SK-N-SH (cell line): ENCODE results near the gene SDC3. TPM values are rescaled to one million over a fixed set of nuclear protein-coding genes. Genes with fewer than 3 reads are reported as not detected.

Source experiments
- CTCF ChIA-PET: fragments of 300-600, 350-600 bp; formaldehyde crosslinking; extraction: SDS; loops from one replicate; lab custom pipeline; 2021; lab: Yijun Ruan, JAX
- POLR2A ChIA-PET: fragments of 350-600 bp; sonication (Branson Sonifier 250); formaldehyde crosslinking; extraction: SDS; loops from one replicate; lab custom pipeline; 2020; ENCODE audit warnings: antibody characterized with exemption, inconsistent platforms; lab: Yijun Ruan, JAX
- DNase-seq: peaks from one replicate; pipeline ENCODE4 v3.0.0; 2012
- H2AFZ ChIP-seq: fragments of 200-600 bp; sonication (generic); 2 replicates; pipeline ENCODE4 v1.8.1; 2016; ENCODE audit warnings: antibody characterized with exemption, mild to moderate bottlenecking, low read depth
- H3F3A ChIP-seq: fragments of 200-600 bp; sonication (generic); replicated peaks from 2 replicates; pipeline ENCODE3; 2016; ENCODE audit warnings: antibody characterized with exemption, mild to moderate bottlenecking; ENCODE audit not compliant: insufficient read depth
- H3K27ac ChIP-seq, 2 experiments: fragments of 200-500 bp in 1 of 2; fragments of 200-600 bp in 1 of 2; sonication (Bioruptor generic) in 1 of 2; sonication (generic), shearing (Covaris generic) in 1 of 2; 2 replicates each; pipeline versions ENCODE4 v1.5.1 to v1.6.1; 2014 to 2016; ENCODE audit warnings: low read depth in 2 of 2, inconsistent platforms in 1 of 2, low read length in 1 of 2, mild to moderate bottlenecking in 1 of 2, mixed read lengths in 1 of 2
- H3K27me3 ChIP-seq: fragments of 200-600 bp; sonication (generic), shearing (Covaris generic); 2 replicates; pipeline ENCODE4 v1.6.1; 2016; ENCODE audit warnings: mixed run types; ENCODE audit not compliant: insufficient read depth
- H3K36me3 ChIP-seq, 2 experiments: fragments of 200-500 bp in 1 of 2; fragments of 200-600 bp in 1 of 2; sonication (Bioruptor generic) in 1 of 2; sonication (generic) in 1 of 2; replicated peaks in 1 of 2; 2 replicates each; pipeline versions ENCODE3 to v1.5.1; 2014 to 2016; ENCODE audit warnings: low read length in 1 of 2, mild to moderate bottlenecking in 1 of 2; ENCODE audit not compliant: insufficient read depth in 2 of 2, control insufficient read depth in 1 of 2
- H3K4me1 ChIP-seq, 2 experiments: fragments of 200-500 bp in 1 of 2; fragments of 200-600 bp in 1 of 2; sonication (Bioruptor generic) in 1 of 2; sonication (generic), shearing (Covaris generic) in 1 of 2; 2 replicates each; pipeline versions ENCODE4 v1.5.1 to v1.6.1; 2014 to 2016; ENCODE audit warnings: low read depth in 1 of 2, low read length in 1 of 2, mixed run types in 1 of 2; ENCODE audit not compliant: insufficient read depth in 2 of 2, control insufficient read depth in 1 of 2
- H3K4me2 ChIP-seq: fragments of 200-600 bp; sonication (generic), shearing (Covaris generic); 2 replicates; pipeline ENCODE4 v1.6.1; 2017; ENCODE audit warnings: mixed run types
- H3K4me3 ChIP-seq, 2 experiments: fragments of 200-500 bp in 1 of 2; fragments of 200-600 bp in 1 of 2; sonication (Bioruptor generic) in 1 of 2; sonication (generic), shearing (Covaris generic) in 1 of 2; 2 replicates each; pipeline versions ENCODE4 v1.5.1 to v1.8.1; 2014 to 2016; ENCODE audit warnings: low read depth in 2 of 2, inconsistent platforms in 1 of 2, low read length in 1 of 2, mild to moderate bottlenecking in 1 of 2, mixed read lengths in 1 of 2, moderate library complexity in 1 of 2
- H3K79me2 ChIP-seq: fragments of 200-600 bp; sonication (generic); 2 replicates; pipeline ENCODE4 v1.8.1; 2017; ENCODE audit warnings: mild to moderate bottlenecking; ENCODE audit not compliant: insufficient read depth
- H3K9ac ChIP-seq: fragments of 200-600 bp; sonication (generic); 2 replicates; pipeline ENCODE4 v1.6.1; 2017; ENCODE audit warnings: mixed run types
- H3K9me2 ChIP-seq: fragments of 200-600 bp; sonication (generic); 2 replicates; pipeline ENCODE4 v1.6.1; 2017; ENCODE audit warnings: mixed run types
- H3K9me3 ChIP-seq: fragments of 200-600 bp; sonication (generic); 2 replicates; pipeline ENCODE4 v1.6.1; 2017; ENCODE audit warnings: mixed run types, mild to moderate bottlenecking, moderate library complexity
- H4K20me1 ChIP-seq: fragments of 200-600 bp; sonication (generic); 2 replicates; pipeline ENCODE4 v1.6.1; 2017; ENCODE audit warnings: mild to moderate bottlenecking, mixed run types; ENCODE audit not compliant: insufficient read depth
- ELF1 ChIP-seq: IDR thresholded peaks from 2 replicates; pipeline ENCODE4 v1.4.0; 2012
- EP300 ChIP-seq, 2 experiments: IDR thresholded peaks; 2 replicates each; pipeline versions ENCODE4 v1.4.0 to v1.6.1; 2012; ENCODE audit warnings: borderline replicate concordance in 1 of 2, low read depth in 1 of 2, low read length in 1 of 2
- EZH2phosphoT487 ChIP-seq: fragments of 200-600 bp; sonication (generic); IDR thresholded peaks from 2 replicates; pipeline ENCODE4 v1.6.1; 2017; ENCODE audit warnings: low read depth, mixed run types, mild to moderate bottlenecking, antibody characterized with exemption, moderate library complexity, borderline replicate concordance
- FOSL2 ChIP-seq: IDR thresholded peaks from 2 replicates; pipeline ENCODE4 v1.4.0; 2012; ENCODE audit warnings: low read depth, mild to moderate bottlenecking, moderate library complexity, borderline replicate concordance
- FOXJ3 ChIP-seq: sonication (generic); formaldehyde crosslinking; IDR thresholded peaks from 2 replicates; pipeline ENCODE4 v1.5.1; 2020; ENCODE audit warnings: mild to moderate bottlenecking, missing genetic modification reagents
- GABPA ChIP-seq: IDR thresholded peaks from 2 replicates; pipeline ENCODE4 v1.4.0; 2012; ENCODE audit warnings: low read depth, mild to moderate bottlenecking
- JUND ChIP-seq: IDR thresholded peaks from 2 replicates; pipeline ENCODE4 v1.4.0; 2012
- MXI1 ChIP-seq: IDR thresholded peaks from 2 replicates; pipeline ENCODE4 v1.6.1; 2012; ENCODE audit warnings: mild to moderate bottlenecking, low read depth, low read length, improper control_type of control experiment
- NFIC ChIP-seq: IDR thresholded peaks from 2 replicates; pipeline ENCODE4 v1.4.0; 2012; ENCODE audit warnings: borderline replicate concordance
- POLR2AphosphoS5 ChIP-seq: IDR thresholded peaks from 2 replicates; pipeline ENCODE4 v1.6.1; 2012; ENCODE audit warnings: low read depth, low read length
- RAD21 ChIP-seq: IDR thresholded peaks from 2 replicates; pipeline ENCODE4 v1.6.1; 2012; ENCODE audit warnings: mild to moderate bottlenecking, low read length
- RCOR1 ChIP-seq: fragments of 150-350 bp; IDR thresholded peaks from 2 replicates; pipeline ENCODE4 v1.6.1; 2017; ENCODE audit warnings: antibody characterized with exemption, low read length
- RFX5 ChIP-seq: IDR thresholded peaks from 2 replicates; pipeline ENCODE4 v1.6.1; 2012; ENCODE audit warnings: mild to moderate bottlenecking, improper control_type of control experiment, low read length
- SIN3A ChIP-seq: IDR thresholded peaks from 2 replicates; pipeline ENCODE4 v1.6.1; 2012; ENCODE audit warnings: low read depth, mild to moderate bottlenecking, low read length, moderate library complexity, borderline replicate concordance
- TEAD4 ChIP-seq: IDR thresholded peaks from 2 replicates; pipeline ENCODE4 v1.4.0; 2012; ENCODE audit warnings: mild to moderate bottlenecking, borderline replicate concordance; ENCODE audit not compliant: insufficient read depth
- YY1 ChIP-seq: IDR thresholded peaks from 2 replicates; pipeline ENCODE4 v1.4.0; 2012; ENCODE audit warnings: low read depth, mild to moderate bottlenecking
- WGBS: methylation state at CpG from one replicate; pipeline ENCODE4 v1.1.6; 2017; ENCODE audit warnings: low lambda C conversion rate; 5-methylcytosine and 5-hydroxymethylcytosine counted together
- polyA plus RNA-seq, 3 experiments: library from polyadenylated mRNA; depleted of rRNA; stranded (reverse); fragments of >200 nt; gene quantifications; 2 replicates each; pipeline ENCODE4 v1.2.3, GENCODE V29; 2012
- TF ChIP-seq, protein P1 (sequence below): fragments of 150-350 bp; IDR thresholded peaks from 2 replicates; pipeline ENCODE4 v1.6.1; 2017; ENCODE audit warnings: antibody characterized with exemption, low read length, low read depth, borderline replicate concordance
- TF ChIP-seq, protein P2 (sequence below): IDR thresholded peaks from 2 replicates; pipeline ENCODE4 v1.4.0; 2012; ENCODE audit warnings: low read depth, borderline replicate concordance
- TF ChIP-seq, protein P3 (sequence below): IDR thresholded peaks from 2 replicates; pipeline ENCODE4 v1.4.0; 2012; ENCODE audit warnings: low read depth
- TF ChIP-seq, protein P4 (sequence below): fragments of 200-600 bp; sonication (generic); IDR thresholded peaks from 2 replicates; pipeline ENCODE4 v1.6.1; 2017; ENCODE audit warnings: antibody characterized with exemption, mild to moderate bottlenecking, moderate library complexity

Gene SDC3
- polyA plus RNA-seq, 1 of the 3 experiments (the other 2 are of a cell fraction): 18.8 TPM

DNA sequence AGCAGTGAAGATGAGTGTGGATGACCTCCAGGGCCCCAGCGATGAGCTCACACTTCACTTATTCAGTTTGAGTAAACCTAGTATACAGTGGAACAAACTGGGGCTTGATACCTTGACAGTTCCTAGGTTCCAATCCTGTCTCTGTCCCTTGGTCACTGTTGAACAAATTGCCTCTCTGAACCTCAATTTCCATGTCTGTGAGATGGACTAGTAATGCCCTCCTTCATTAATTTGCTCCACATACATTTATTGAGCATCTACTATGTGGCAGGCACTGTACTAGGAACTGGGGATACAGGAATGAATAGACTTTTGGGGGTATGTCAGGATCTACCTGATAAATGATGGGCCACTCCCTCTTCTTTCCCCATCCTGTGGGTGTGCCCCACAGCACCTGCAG is 57.3 kb downstream of the SDC3 start:
- Histone ChIP-seq H3K9ac (no peak overlapping the region), H3F3A (no peaks in the 10 kb centered on the region), H3K4me3 (no peak overlapping the region), H3K4me2 (no peak overlapping the region), H3K27ac (no peak overlapping the region), H3K36me3 (no peaks in the 10 kb centered on the region), H3K27me3 (no peaks in the 10 kb centered on the region), H3K79me2 (no peaks in the 10 kb centered on the region), H2AFZ (no peak overlapping the region), H3K4me1 (peaks cover 0 to 9% of the 10 kb centered on the region in 2 experiments; a peak in 1 of 4 replicates), H3K9me2 (no peaks in the 10 kb centered on the region), H3K9me3 (no peaks in the 10 kb centered on the region), H4K20me1 (no peaks in the 10 kb centered on the region)
- 75% methylated on average over 1 of the region's 1 CpG for WGBS
- CTCF ChIA-PET: interaction anchor here (1.4 kb wide), 2 partner anchors 10 to 49 kb away, joined by 3 to 5 read pairs; no protein-coding TSS in a partner anchor
- DNase-seq: no peak
- POLR2A ChIA-PET: no interaction called here
- TF ChIP-seq, protein P1, sequence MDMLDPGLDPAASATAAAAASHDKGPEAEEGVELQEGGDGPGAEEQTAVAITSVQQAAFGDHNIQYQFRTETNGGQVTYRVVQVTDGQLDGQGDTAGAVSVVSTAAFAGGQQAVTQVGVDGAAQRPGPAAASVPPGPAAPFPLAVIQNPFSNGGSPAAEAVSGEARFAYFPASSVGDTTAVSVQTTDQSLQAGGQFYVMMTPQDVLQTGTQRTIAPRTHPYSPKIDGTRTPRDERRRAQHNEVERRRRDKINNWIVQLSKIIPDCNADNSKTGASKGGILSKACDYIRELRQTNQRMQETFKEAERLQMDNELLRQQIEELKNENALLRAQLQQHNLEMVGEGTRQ: no peak

DNA sequence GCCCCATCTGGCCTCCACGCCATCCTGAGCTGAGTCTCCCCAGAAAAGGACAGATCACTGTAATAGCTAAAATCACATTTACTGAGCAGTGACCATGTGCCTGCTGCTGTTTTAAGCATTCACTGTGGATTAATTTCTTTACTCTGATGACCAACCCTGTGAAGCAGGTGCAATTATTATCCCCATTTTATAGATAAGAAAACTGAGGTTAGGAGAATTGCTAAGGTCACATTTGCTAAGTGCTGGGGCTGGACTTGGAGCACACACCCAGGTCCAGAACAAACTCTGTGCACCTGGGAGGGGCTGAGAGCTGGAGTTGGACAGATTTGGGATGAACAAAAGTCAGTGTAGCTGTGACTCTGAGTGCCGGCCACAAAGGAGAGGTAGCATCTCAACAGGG is 58.0 kb downstream of the SDC3 start:
- CTCF ChIA-PET: interaction anchor here (0.7 to 1.4 kb wide), 2 partner anchors 17 to 49 kb away, joined by 4 to 5 read pairs; no protein-coding TSS in a partner anchor
- Histone ChIP-seq H3K4me1 (peaks cover 0 to 3% of the 10 kb centered on the region in 2 experiments; a peak in 1 of 4 replicates), H2AFZ (no peak overlapping the region), H3K4me2 (no peak overlapping the region), H3K27me3 (no peaks in the 10 kb centered on the region), H3F3A (no peaks in the 10 kb centered on the region), H3K4me3 (no peak overlapping the region), H3K79me2 (no peaks in the 10 kb centered on the region), H4K20me1 (no peaks in the 10 kb centered on the region), H3K36me3 (no peaks in the 10 kb centered on the region), H3K27ac (no peak overlapping the region), H3K9ac (no peak overlapping the region), H3K9me3 (no peaks in the 10 kb centered on the region), H3K9me2 (no peaks in the 10 kb centered on the region)
- TF ChIP-seq RCOR1: no peak
- TF ChIP-seq MXI1: no peak
- no peak for TF ChIP-seq YY1
- no peak for TF ChIP-seq POLR2AphosphoS5
- no peak for TF ChIP-seq JUND
- TF ChIP-seq GABPA: no peak
- TF ChIP-seq SIN3A: no peak
- TF ChIP-seq, protein P2, sequence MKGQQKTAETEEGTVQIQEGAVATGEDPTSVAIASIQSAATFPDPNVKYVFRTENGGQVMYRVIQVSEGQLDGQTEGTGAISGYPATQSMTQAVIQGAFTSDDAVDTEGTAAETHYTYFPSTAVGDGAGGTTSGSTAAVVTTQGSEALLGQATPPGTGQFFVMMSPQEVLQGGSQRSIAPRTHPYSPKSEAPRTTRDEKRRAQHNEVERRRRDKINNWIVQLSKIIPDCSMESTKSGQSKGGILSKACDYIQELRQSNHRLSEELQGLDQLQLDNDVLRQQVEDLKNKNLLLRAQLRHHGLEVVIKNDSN: no peak
- no peak for TF ChIP-seq ELF1
- no peak for TF ChIP-seq RFX5
- no peak for TF ChIP-seq EZH2phosphoT487
- TF ChIP-seq RAD21: no peak
- TF ChIP-seq, protein P3, sequence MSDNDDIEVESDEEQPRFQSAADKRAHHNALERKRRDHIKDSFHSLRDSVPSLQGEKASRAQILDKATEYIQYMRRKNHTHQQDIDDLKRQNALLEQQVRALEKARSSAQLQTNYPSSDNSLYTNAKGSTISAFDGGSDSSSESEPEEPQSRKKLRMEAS: no peak
- TF ChIP-seq, protein P4, sequence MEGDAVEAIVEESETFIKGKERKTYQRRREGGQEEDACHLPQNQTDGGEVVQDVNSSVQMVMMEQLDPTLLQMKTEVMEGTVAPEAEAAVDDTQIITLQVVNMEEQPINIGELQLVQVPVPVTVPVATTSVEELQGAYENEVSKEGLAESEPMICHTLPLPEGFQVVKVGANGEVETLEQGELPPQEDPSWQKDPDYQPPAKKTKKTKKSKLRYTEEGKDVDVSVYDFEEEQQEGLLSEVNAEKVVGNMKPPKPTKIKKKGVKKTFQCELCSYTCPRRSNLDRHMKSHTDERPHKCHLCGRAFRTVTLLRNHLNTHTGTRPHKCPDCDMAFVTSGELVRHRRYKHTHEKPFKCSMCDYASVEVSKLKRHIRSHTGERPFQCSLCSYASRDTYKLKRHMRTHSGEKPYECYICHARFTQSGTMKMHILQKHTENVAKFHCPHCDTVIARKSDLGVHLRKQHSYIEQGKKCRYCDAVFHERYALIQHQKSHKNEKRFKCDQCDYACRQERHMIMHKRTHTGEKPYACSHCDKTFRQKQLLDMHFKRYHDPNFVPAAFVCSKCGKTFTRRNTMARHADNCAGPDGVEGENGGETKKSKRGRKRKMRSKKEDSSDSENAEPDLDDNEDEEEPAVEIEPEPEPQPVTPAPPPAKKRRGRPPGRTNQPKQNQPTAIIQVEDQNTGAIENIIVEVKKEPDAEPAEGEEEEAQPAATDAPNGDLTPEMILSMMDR: no peak
- TF ChIP-seq FOXJ3: no peak
- TF ChIP-seq FOSL2: no peak
- no peak for TF ChIP-seq TEAD4
- TF ChIP-seq NFIC: no peak
- no peak for TF ChIP-seq EP300 (IDR thresholded peaks at IDR 0.05; ENCODE audit: borderline replicate concordance in 1 of 2, low read depth in 1 of 2, low read length in 1 of 2)
- POLR2A ChIA-PET: no interaction called here
- no peak for DNase-seq
- whole genome bisulfite sequencing: 100% methylated on average over 2 of the region's 2 CpGs
